ENCODE data around the gene CMTM4.

GRCh38 chr16:66717776-66718175 lies 21.2 kb upstream of the CMTM4 start:
- TF ChIP-seq CTCF (IDR thresholded peaks at IDR 0.05; ENCODE audit: insufficient read depth, low read length, poor library complexity, severe bottlenecking) (no peak), EZH2phosphoT487 (conservative IDR thresholded peaks at IDR 0.05; ENCODE audit: low read length) (no peak)

Measured in SU-DHL-6 (cell line).